Ramos (cell line): ENCODE data around the gene ADAMTS2.

Experiments
- in situ Hi-C: fragments of 300-500 bp; cut with MboI; formaldehyde crosslinking; loops from one replicate; pipeline ENCODE4 v1.14.3; 2022; ENCODE audit warnings: low sequenced_read_pairs; ENCODE audit not compliant: unreplicated experiment

ADAMTS2 gene

DNA sequence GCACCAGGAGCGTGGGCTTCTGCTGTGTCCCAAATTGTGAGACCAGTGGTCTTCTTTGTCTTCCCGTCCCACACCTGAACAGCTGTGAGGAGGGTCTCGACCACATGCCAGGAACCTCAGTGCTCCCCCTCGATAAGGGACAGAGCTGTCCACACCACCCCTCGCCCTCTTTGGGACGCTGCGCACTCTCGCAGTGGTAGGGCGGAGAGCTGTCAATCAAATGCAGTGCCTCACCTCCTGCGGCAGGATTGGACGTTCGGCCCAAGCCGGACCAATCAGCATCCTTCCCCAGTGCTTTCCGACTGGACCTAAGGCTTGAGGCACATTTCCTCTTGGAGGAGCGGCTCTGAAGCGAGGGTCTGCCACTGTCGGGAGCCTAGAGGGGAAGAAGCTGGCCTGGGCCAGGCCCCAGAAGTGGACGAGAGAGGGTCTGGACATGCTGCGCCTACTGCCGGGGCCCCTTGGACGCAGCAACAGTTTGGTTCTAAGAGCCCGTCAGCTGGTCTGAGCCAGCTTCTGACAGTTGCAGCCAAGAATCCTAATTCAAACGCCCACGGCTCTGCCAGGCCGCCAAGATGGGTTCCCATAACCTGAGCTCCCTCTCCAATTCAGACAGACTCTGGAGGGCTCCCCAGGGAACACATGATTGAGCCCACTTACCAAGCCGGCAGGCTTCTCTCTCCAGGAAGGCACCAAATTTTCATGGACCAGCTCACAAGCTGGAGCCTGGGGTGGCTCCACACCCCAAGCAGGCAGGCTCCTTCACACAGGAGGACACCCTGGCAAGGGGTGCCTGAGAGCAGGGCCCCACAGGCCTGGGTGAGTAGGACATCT lies 28.1 kb upstream of the ADAMTS2 start:
- in situ Hi-C loops: no loop called here

DNA sequence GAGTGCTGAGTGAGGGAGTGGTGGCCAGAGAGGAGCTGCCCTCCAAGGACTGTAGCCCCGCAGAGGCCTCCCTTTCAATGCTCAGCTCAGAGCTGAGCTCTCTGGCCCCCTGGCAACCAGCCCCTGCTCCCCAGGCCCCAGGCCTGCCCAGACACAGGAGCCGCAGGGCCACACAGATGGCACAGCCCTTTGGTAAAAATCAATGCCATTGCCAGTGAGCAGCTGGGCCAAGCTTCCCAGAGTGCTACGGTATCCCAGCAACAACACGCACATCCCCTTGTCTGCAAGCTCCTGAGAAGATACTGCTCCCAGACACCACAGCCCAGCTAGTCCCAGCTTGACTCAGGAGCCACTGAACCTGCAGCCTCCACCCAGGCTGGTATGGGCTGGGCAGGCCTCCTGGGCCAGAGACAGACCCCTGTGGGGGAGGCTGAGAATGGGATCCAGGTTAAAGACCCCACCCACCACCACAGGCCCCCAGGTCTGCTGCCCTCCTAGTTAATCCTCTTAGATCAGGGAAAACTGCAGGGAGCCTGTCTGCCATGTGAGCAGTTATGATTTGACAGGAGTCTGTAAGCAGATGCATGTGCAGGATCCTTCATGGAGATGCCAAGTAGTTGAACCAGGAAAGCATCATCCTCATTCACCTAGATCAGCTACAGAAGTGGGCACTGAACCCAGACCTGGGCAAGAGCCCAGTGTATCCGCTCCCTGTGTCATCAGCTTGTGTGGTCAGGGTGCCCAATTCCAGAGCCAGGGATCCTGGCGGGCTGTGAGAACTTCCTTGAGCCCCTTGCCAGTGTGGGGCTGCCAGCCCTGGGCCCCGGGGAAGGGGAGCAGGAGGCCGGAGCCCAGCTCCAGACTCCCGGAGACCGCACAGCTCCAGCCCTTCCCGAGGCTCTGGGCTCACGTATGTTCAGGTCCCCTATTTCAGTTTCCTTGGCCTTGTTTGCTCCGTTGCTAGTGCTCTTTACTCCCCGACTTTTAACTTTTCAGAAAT lies 26.7 kb upstream of the ADAMTS2 start:
- in situ Hi-C loops: no loop called here

DNA sequence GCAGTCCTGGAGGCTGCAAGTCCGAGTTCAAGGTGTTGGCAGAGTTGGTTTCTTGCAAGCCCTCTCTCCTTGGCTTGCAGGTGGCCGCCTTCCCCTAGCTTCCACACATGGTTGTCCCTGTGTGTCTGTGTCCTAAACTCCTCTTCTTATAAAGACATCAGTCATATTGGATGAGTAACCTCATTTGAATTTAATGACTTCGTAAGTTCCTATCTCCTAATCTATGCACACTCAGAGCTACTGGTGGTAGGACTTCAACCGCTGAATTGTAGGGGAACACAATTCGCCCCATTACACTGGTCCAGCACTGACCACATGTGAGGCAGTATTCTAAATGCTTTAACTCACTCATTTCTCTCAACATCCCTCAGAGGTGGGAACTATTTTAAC lies 25.9 kb upstream of the ADAMTS2 start:
- in situ Hi-C loops: no loop called here

DNA sequence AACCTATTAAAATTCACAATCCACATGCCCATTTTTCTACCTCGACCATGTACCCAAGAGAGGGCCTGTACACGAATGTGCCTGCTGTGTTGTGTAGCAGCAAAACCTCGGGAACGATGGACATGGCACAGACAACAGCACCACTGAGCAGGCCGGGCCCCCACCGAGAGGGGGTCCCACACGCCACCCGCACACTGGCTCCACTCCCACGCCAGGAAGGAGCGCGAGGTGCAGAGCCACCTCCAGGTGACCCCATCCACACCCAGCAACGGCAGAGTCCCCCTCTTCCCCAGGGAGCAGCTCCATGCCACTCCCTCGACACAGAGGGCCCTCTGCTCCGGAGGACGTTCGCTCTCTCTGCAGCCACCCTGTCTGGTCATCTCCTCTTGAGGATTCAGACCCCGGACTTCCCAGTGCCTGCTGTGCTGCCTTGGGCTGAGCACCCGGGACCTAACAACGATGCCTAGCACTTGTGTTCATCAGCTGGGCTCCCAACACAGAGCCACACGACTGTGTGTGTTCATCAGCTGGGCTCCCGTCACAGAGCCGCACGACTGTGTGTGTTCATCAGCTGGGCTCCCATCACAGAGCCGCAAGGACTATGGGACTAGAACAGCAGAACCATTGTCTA lies 25.3 kb upstream of the ADAMTS2 start:
- in situ Hi-C loops: no loop called here

- in situ Hi-C loops: no loop called here
Observed at GRCh38 chr5:179369530-179369884, 24.2 kb upstream of the ADAMTS2 start.

GRCh38 chr5:179368806-179369529 lies 23.7 kb upstream of the ADAMTS2 start:
- in situ Hi-C loops: no loop called here

- in situ Hi-C loops: no loop called here
Observed at GRCh38 chr5:179368126-179368805, 23.0 kb upstream of the ADAMTS2 start.

GRCh38 chr5:179367491-179367890 lies 22.2 kb upstream of the ADAMTS2 start:
- in situ Hi-C loops: no loop called here

DNA sequence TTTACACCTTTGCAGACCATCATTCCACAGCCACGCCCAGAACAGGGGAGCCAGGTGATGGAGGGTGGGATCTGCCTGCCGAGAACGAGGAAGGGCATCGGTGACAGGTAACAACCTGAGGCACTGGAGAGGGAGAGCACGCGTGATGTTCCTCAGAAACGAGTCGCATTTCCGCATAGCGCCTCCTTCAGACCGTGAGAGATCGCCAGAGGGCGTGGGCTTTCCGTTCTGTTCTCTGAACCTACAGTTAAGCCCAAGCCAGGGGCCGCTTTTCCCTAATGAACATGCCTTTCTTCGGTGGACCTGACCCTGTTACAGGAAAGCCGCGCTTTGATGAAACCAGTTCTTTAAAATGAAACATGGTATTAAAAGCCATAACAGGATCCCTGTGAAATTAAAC lies 17.1 kb upstream of the ADAMTS2 start:
- in situ Hi-C loops: no loop called here

DNA sequence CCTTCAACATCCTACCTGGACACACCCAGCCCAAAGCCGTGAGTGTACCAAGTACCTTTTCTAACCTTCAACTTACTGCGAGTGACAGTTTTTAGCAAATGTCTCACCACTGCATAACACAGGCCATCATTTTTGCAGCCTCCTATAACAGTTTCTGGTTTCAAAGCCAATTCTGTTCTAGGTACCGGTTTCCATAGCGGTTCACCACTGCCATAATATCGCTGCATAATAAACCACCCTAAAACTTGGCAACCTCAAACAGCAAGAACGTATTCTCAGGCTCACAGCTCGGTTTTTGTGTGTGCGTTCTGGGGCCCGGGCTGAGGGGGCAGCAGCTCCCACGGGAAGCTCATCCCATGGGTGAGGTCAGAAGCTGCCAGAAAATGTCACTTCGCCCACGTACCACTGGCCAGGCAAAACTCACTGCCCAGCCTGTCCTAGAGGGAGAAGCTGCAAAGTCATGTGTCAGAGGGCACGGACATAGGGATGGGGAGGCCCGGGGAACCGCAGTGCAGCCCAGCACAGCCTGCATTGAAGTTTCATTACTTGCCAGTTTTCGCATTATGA lies 15.9 kb upstream of the ADAMTS2 start:
- in situ Hi-C loops: no loop called here

DNA sequence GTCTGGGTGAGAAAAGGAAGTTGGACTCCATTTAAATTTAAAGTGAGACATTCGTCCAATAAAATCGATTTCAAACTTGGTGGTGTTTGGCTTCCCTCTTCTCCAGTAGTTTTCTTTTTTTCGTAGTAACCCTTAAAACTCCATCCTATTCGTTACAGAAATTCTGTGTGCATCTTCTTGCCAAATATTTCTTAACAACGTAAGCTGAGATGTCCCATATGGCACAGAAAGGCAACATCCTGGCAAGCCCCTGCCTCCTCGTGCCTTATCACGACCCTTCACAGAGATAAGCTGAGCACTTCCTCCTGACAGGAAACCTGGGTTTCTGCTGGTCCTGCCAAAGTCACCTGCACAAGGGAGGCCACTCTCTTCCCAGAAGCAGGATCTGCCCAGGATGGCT lies 11.8 kb upstream of the ADAMTS2 start:
- in situ Hi-C loops: no loop called here

DNA sequence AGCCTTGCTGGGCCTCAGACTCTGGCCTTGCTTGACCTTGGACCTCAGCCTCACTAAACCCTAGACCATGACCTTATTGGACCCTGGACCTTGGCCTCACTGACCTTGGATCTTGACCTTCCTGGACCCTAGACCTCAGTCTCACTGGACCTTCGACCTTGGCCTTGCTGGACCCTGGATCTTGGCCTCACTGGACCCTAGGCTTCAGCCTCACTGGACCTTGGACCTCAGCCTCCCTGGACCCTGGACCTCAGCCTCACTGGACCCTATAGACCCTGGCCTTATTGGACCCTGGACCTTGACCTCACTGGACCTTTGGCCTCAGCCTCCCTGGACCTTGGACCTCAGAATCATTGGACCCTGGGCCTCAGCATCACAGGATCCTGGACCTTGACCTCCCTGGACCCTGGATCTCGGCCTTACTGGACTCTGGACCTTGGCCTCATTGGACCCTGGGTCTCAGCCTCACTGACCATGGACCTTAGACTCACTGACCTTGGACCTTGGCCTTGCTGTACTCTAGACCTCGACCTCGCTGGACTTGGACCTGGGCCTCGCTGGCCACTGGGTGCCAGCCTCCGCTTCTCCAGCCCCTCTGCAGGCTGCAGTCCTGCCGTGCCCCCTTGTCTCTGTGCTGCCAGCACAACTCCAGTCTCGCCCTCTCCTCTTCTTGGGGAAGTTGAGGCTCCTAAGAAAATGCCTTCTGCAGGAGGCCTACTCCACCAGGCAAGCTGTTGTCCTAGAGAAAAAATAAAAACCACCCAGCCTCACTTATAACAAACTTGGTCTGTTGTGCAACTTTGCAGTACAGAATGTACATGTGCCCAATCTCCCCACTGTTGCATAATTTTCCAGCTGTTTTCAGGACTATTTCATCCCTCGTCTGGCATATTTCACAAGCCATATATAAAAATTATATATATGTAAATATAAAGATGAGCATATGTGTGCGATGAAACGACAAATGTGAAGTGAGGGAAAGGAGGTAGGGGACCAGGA lies 11.0 kb upstream of the ADAMTS2 start:
- in situ Hi-C loops: no loop called here

- in situ Hi-C loops: no loop called here
Observed at GRCh38 chr5:179354305-179354882, 9.1 kb upstream of the ADAMTS2 start.

DNA sequence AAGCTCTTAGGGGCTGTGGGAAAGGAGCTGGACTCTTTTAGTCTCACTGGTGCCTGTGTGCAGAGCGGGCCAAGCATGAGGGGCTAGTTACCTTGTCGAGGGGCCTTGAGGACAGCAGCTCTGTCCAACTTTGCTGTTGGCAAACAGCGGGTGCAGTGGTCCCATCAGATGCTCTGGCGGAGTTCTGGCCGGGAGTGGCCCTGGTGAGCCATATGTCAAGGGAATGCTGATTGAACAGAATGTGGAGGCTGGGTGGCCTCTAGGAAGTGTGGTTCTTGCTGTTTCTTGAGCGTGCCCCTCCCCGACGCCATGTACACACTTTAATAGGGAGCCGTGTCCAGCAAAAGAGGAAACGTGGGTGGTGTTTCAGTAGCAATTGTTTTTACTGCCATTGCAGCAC lies 3.6 kb upstream of the ADAMTS2 start:
- in situ Hi-C loops: no loop called here

- in situ Hi-C loops: no loop called here
Observed at GRCh38 chr5:179348011-179348530, 2.8 kb upstream of the ADAMTS2 start.

DNA sequence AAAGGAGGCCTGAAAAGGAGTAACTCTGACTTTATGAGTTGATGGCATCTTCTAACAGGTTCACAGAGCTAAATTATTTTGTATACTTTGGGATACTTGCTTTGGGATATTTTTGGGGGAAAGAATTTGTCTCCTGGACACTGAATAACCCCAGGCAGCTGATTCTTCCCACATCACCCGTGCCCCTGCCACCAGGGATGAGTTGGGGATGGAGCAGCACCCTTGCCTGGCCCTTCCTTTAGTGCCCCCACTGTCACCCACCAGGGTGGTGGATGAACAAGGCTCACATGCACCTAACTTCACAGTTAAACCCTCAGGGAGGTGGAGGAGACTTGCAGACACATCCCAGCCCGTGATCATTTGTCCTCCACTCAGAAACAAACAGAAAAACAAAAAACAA lies 2.3 kb upstream of the ADAMTS2 start:
- in situ Hi-C loops: no loop called here

GRCh38 chr5:179346875-179347274 lies 1.6 kb upstream of the ADAMTS2 start:
- in situ Hi-C loops: no loop called here

DNA sequence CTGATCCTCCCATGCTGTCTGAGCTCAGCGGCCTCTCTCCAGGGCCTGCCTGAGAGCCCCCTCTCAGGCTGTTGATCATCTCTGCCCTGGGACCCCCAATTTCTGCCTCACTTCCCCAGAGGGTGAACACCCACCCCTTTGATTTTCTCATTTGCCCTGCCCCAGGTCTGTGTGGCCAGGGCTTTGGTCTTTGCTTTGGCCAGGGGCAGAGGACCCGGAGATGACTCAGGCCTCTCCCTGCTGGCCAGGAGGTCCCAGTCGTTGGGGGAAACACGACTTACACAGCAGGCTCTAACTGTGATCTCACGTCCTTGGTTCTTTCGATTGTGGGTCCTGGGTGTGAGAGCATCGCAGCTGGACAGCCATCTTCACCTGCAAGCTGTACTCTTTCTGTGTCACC lies 1.1 kb upstream of the ADAMTS2 start:
- in situ Hi-C loops: no loop called here
